BJ (cell line): ENCODE results near the gene SLC22A23. TPM values are rescaled to one million over a fixed set of nuclear protein-coding genes. Genes with fewer than 3 reads are reported as not detected.

Experiments
- CTCF ChIA-PET: fragments of 350-600 bp; formaldehyde crosslinking; extraction: SDS; loops from one replicate; lab custom pipeline; 2021; ENCODE audit warnings: antibody characterized with exemption, inconsistent platforms; lab: Yijun Ruan, JAX
- POLR2A ChIA-PET: fragments of 300-600 bp; sonication (Branson Sonifier 250); formaldehyde crosslinking; extraction: SDS; loops from one replicate; lab custom pipeline; 2021; ENCODE audit warnings: antibody characterized with exemption; lab: Charles Lee
- DNase-seq: peaks from one replicate; pipeline ENCODE4 v3.0.0-alpha.2; 2011; ENCODE audit warnings: low read depth
- H3K27me3 ChIP-seq: 2 replicates; pipeline ENCODE4 v1.6.0; 2011; ENCODE audit warnings: low read length; ENCODE audit not compliant: control insufficient read depth, insufficient read depth
- H3K36me3 ChIP-seq: 2 replicates; pipeline ENCODE4 v1.5.1; 2011; ENCODE audit warnings: low read length; ENCODE audit not compliant: control insufficient read depth, insufficient read depth
- H3K4me3 ChIP-seq: 2 replicates; pipeline ENCODE4 v1.5.1; 2011; ENCODE audit warnings: low read depth, mild to moderate bottlenecking, control low read depth, low read length
- polyA plus RNA-seq: library from polyadenylated mRNA; depleted of rRNA; stranded (reverse); fragments of >200 nt; gene quantifications from 2 replicates; pipeline ENCODE4 v1.2.3, GENCODE V29; 2011
- TF ChIP-seq, protein P1 (sequence below): IDR thresholded peaks from 2 replicates; pipeline ENCODE4 v1.5.1; 2011; ENCODE audit warnings: low read depth, mild to moderate bottlenecking, control low read depth, inconsistent platforms, low read length, moderate library complexity; ENCODE audit not compliant: insufficient read depth

Gene SLC22A23
- polyA plus RNA-seq, 1 experiment = 0.44 TPM

DNA sequence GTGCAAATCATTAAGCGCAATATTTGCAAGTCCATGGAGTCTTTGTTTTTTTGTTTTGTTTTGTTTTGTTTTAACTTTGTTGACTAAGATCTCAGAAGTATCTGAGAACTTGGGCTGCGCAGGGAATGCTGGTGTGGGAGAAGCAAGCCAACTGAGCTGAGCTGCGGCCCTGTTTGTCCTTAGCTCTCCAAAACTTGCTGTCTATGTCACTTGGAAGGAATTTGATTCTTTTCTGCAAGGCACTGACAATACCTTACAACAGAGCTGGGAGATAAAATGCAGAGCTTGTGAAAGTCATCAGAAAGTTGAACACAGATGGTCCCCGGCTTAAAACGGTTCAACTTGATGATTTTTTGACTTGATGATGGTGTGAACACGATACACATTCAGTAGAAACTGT is 5.4 kb downstream of the SLC22A23 start:
- Histone ChIP-seq H3K36me3 (no peaks in the 10 kb centered on the region), H3K4me3 (no peak overlapping the region), H3K27me3 (peaks cover 21% of the 10 kb centered on the region)
- no peak for DNase-seq
- TF ChIP-seq, protein P1, sequence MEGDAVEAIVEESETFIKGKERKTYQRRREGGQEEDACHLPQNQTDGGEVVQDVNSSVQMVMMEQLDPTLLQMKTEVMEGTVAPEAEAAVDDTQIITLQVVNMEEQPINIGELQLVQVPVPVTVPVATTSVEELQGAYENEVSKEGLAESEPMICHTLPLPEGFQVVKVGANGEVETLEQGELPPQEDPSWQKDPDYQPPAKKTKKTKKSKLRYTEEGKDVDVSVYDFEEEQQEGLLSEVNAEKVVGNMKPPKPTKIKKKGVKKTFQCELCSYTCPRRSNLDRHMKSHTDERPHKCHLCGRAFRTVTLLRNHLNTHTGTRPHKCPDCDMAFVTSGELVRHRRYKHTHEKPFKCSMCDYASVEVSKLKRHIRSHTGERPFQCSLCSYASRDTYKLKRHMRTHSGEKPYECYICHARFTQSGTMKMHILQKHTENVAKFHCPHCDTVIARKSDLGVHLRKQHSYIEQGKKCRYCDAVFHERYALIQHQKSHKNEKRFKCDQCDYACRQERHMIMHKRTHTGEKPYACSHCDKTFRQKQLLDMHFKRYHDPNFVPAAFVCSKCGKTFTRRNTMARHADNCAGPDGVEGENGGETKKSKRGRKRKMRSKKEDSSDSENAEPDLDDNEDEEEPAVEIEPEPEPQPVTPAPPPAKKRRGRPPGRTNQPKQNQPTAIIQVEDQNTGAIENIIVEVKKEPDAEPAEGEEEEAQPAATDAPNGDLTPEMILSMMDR = no peak
- ChIA-PET CTCF (interaction anchor here (5.9 kb wide), 1 partner anchor 9 kb away, joined by 28 read pairs; no protein-coding TSS in a partner anchor), POLR2A (no interaction called here)

DNA sequence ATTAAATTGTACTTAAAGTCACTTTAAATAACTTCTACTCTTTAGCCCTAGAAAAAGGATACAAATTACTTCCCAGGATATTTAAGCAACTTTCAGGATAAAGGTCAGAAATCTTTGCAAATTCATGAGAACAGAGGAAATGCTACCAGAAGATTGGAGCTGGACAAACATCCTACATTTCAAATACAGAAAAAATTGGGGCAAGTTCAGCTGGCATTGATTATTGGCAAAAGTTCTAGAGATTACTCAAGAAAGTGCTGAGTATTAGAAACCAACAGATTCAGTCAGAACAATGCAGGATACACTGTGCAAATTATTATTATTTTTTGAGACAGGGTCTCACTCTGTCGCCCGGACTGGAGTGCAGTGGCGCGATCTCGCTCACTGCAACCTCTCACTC is 6.0 kb downstream of the SLC22A23 start:
- ChIA-PET POLR2A (no interaction called here), CTCF (interaction anchor here (0.6 kb wide), 1 partner anchor 28 kb away, joined by 4 read pairs; no protein-coding TSS in a partner anchor)
- no peak overlapping the region for H3K4me3 ChIP-seq
- TF ChIP-seq, protein P1 = no peak
- H3K36me3 ChIP-seq = no peaks in the 10 kb centered on the region
- DNase-seq = no peak
- peaks cover 21% of the 10 kb centered on the region for H3K27me3 ChIP-seq

DNA sequence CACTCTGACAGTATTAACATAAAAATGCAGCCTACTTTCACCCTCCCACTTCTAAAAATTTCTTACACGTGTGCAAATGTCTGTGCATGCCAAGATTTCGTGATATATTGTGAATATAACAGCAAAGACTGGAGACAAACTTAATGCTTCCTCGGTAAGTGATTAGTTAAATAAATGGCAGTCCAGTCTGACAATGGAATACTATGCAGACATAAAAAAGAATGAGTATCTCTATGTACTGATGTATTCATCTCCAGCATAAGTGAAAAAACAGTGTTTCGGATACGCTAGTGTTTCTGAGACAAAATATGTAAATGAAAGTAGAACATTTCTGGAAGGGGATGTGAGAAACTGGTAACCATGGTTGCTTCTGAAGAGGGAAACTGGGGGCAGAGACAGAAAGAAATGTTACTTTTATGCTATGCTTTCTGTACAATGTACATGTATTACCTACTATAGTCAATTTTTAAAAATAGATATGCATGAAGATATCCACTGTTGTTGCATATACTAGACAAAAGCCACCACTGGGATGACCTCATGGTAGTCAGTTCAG is 7.0 kb downstream of the SLC22A23 start:
- TF ChIP-seq, protein P1 = no peak
- POLR2A ChIA-PET = no interaction called here
- DNase-seq = no peak

DNA sequence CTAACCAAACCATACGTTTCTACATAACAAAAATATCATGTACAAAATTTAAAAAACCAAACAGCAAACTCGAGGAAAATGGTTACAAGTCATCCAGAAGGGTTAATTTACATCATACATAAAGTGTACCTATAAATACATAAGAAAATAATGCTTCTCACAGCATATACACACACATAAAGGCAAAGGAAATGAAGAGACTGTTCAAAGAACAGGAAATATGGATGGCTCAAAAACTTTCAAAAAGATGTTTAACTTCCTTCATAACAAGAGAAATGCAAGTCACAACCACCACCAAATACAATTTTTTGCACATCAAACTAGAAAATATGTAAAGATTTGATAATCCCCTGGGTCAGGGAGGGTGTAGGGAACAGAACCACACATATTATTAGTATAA is 7.5 kb downstream of the SLC22A23 start:
- CTCF ChIA-PET = interaction anchor here (0.9 kb wide), 1 partner anchor 283 kb away, joined by 3 read pairs; no protein-coding TSS in a partner anchor
- DNase-seq = no peak
- H3K27me3 ChIP-seq = peaks cover 11% of the 10 kb centered on the region; the same call in 1 of the 2 replicates
- TF ChIP-seq, protein P1 = no peak
- no peaks in the 10 kb centered on the region for H3K36me3 ChIP-seq
- POLR2A ChIA-PET = interaction anchor here (0.6 kb wide), 1 partner anchor 24 kb away, joined by 3 read pairs; no protein-coding TSS in a partner anchor
- no peak overlapping the region for H3K4me3 ChIP-seq

More for the DNA sequence above, 7.0 kb downstream of the SLC22A23 start:
- Histone ChIP-seq H3K4me3 (no peak overlapping the region), H3K27me3 (peaks cover 15% of the 10 kb centered on the region), H3K36me3 (no peaks in the 10 kb centered on the region)
- CTCF ChIA-PET = interaction anchor here (0.9 kb wide), 1 partner anchor 283 kb away, joined by 3 read pairs; no protein-coding TSS in a partner anchor

DNA sequence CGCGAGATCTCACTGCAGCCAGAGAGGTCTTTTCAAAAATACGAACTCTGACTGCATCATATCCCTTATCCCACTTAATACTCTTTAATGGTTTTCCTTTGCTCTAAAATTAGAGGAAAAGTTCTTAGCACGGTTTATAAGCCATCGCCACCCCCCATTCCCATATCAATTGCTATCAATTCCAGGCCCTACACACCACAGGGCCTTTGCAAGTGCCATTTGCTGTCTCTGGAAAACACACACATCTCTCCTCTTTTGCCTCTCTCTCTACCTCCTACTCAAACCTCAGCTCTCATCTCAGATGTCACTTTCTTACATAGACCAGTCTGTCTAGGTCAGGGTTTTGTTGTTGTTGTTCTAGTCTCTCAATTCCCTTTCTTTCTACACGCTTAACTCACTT is 9.8 kb downstream of the SLC22A23 start:
- POLR2A ChIA-PET = no interaction called here
- H3K4me3 ChIP-seq = no peak overlapping the region
- CTCF ChIA-PET = interaction anchor here (2.0 kb wide), 1 partner anchor 8 kb away, joined by 4 read pairs; no protein-coding TSS in a partner anchor
- H3K36me3 ChIP-seq = no peaks in the 10 kb centered on the region
- H3K27me3 ChIP-seq = peaks cover 4% of the 10 kb centered on the region; the same call in 1 of the 2 replicates
- TF ChIP-seq, protein P1 = no peak
- DNase-seq = no peak
